NCI-H69 (cell line): ENCODE measurements around the gene SULT4A1.

ENCODE experiments used
- DNase-seq: peaks from one replicate; lab custom pipeline; 2025; lab: John Stamatoyannopoulos, UW

SULT4A1 gene

GRCh38 chr22:43860831-43861230 is 1.5 kb downstream of the SULT4A1 start:
- DNase-seq, result no peak

DNA sequence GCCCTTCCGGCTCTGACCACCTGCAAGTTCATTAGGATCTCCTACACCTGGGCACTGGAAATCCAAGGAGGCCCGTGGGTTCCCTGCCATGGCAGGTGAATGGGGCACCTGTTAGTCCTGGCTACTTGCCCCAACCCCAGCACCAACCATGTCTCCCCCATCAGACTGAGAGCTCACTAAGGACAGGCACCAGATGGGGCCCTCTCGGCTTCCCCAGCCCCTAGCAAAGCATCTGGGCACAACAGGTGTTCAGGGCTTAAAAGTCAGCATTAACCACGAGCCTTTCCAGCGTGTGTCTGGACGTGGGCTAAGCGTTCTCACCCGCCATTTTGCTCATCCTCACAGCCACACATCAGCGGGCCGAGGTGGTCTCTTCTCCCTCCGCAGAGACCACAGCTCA is 2.2 kb downstream of the SULT4A1 start:
- peak; percentile 14 for DNase-seq

DNA sequence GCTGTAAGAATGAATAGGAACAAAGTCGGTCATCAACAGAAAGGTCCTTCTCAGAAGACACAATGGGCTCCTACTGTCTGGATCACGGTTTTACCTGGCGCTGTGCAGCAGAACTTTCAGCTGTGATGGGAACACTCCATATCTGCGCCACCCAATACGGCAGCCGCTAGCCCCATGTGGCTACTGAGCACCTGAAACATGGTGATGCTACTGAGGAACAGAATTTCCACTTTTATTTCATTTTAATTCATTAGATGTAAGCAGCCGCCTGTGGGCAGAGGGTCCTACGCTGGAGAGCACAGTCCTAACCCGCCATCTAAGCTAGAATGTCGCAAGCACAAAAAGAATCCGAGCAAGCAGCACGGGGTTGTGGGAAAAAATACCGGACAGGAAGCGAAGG is 2.7 kb downstream of the SULT4A1 start:
- no peak for DNase-seq

- DNase-seq, result no peak
Measured at GRCh38 chr22:43859176-43859575, 3.1 kb downstream of the SULT4A1 start.

DNA sequence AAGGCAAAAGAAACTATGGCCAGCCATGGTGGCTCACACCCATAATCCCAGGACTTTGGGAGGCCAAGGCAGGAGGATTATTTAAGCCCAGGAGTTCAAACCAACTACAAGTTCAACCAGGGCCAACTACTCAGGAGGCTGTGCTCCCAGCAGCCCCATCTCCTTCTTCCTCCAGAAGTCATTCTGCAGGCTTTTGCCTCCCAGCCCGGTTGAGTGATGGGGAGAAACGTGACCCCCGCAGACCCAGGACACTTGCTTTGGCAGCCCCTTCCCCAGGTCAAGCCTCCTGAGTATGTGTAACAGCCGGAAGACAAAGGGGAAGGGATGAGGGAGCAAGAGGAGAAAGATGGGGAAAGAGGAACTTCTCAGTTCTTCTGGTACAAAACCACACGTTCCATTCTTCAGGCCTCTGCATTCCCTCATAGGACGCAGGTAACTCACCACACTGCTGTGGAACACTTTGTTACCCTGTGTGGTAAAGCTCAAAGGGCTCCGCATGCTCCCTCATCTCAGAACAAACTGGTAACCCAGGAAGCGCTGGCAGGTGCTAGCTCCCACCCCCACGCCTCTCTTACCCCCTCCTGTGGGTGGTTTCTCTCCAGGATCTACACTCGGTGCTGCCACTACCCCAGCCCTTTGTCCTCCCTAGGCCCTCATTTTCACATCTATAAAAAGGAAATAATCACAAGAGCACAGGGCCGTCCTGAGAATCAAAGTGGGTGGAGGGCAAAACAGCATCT is 4.0 kb downstream of the SULT4A1 start:
- no peak for DNase-seq

DNA sequence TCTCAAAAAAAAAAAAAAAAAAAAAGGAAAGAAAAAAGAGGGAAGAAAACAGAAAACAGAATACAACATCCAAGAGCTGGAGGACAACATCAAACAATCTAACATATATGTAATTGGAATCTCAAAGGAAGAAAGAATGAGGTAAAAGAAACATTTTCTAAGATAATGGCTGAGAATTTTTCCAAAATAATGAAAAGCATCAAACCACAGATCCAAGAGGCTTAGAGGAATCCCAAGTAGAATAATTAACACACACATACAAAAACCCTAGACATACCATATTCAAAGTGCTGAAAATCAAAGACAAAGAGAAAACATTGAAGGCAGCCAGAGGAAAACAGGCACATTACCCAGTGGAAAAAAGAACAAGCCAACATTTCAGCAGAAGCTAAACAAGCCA is 4.9 kb downstream of the SULT4A1 start:
- no peak for DNase-seq

GRCh38 chr22:43855431-43855830 is 6.9 kb downstream of the SULT4A1 start:
- DNase-seq, result no peak

- DNase-seq, result no peak
Measured at GRCh38 chr22:43854786-43855271, 7.5 kb downstream of the SULT4A1 start.

DNA sequence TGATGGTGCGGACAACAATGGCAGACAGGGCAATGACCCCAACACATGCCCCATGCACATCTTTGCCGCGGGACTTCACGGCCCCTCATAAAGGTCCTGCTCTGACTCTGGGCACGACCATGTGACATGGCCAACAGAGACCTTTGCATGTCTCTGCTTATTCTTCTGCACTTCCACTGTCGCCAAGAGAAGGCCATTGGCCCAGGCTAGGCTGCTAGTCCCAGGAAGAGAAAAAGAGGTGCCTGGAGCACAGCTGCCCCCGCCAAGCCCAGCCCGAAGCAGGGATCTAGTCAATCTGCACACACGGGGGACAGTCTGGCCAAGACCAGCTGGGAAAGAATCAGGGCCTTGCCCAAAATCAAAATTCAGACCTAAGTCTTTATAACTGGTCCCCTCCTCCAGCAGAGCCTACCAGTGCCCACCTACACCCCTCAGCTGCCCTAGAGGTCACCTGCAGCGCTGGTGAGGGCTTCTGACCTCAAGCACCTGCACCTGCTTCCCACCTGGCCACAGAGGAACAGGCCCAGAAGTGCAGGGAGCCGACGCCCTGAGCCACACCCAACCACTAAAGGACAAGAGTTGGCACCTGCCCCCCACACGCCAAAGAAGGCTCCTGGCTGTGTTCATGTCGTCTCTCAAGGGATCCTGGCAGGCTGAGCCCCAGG is 8.1 kb downstream of the SULT4A1 start:
- DNase-seq, result no peak

GRCh38 chr22:43853328-43853931 is 8.9 kb downstream of the SULT4A1 start:
- no peak for DNase-seq

- DNase-seq, result no peak
Measured at GRCh38 chr22:43852573-43853327, 9.6 kb downstream of the SULT4A1 start.

DNA sequence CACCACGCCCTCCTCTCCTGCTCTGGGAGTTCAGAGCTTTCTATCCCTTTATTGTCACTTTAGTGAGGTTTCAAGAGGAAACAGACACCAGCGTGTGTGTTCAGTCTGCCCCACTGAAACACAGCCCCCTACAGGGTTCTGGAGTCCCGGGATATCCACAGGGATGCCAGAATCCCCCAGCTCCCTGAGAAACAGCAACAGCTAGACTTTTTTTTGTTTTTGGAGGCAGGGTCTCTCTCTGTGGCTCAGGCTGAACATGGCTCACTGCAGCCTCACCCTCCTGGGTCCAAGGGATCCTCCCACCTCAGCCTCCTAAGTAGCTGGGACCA is 10.4 kb downstream of the SULT4A1 start:
- DNase-seq, result no peak

DNA sequence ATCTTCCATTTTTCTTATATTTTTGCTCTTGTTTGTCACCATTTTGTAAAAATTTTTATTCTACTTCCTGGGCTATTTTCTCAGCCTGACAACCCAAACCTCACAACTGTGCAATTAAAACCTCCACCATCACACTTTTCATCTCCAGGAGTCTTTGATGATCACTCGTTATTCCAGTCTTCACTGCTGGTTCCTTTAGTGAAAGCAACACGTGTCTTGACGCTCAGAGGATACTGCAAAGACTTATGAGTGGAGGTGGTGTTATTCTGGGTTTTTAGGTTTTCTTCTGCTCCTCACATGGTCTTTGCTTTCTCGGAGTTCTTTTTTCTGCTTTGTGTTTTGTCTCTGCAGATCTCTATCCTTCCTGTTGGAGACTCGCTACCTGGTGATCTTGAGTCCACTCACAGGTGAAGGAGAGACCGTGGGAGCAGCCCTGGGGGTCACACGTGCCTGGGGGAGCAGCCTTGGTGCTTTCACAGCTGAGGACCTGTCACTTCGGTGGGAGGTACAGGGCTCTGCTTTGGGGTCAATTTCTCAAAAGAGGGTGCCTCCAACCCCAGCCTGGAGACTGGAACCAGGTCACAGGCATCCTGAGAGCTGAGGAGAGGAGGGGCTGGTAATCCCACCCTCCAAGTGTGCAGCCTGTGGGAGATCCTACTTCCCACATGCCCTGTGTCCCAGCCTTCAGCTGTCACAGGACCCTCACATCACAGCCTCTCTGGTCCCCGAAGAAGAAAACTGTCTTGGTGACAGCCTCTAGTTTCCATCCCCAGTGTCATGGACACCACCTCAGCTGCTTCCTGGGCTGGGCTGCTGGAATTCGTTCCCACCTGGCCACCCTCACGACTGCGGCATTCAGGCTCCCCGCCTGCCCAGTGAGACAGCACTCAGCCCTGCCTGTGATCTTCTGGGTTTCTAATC is 11.0 kb downstream of the SULT4A1 start:
- DNase-seq, result no peak

DNA sequence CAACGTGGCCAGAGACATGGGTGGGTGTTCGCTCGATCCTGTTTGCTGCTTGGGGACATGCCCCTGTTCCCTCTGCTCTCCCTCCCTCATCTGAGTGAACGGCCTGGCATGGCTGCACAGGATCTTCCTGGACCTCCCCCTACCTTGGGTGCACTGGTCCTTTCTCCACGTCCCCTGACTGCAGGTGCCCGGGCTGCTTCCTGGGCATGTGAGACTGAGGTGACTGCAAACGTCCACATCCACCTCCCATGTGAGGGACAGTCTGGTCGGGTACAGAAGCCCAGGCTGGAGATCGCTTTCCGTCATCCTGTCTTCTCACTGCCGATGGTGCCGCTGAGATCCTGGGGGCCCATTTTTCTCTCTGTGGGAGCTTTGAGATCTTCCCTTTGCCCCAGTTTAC is 11.8 kb downstream of the SULT4A1 start:
- DNase-seq, result no peak

DNA sequence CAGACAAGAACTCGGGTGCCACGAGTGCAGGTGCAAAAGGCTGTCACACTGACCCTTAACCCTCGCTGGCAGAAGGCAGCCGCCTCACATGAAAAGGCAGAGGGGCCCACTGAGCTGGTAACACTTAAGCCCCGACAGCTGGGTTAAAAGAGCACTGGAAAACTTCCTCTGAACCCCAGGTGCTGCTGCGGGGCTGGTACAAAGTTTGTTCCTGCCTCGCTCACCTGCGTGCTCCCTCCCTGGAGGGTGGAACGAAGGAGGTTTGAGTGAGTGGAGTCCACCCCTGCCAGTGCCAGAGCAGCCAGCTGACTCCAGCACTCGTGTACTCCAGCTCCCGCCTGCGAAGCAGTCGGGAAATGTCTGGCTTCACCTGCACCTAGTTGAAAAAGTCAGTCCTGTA is 12.6 kb downstream of the SULT4A1 start:
- no peak for DNase-seq

GRCh38 chr22:43848366-43849171 is 13.7 kb downstream of the SULT4A1 start:
- peak; percentile 68 for DNase-seq

GRCh38 chr22:43847376-43848289 is 14.7 kb downstream of the SULT4A1 start:
- no peak for DNase-seq

GRCh38 chr22:43846966-43847365 is 15.3 kb downstream of the SULT4A1 start:
- no peak for DNase-seq

- DNase-seq, result no peak
Measured at GRCh38 chr22:43845981-43846380, 16.3 kb downstream of the SULT4A1 start.
